ENCODE results near the gene TEK. TPM values are rescaled to one million over a fixed set of nuclear protein-coding genes. Genes with fewer than 3 reads are reported as not detected.

Gene TEK
- total RNA-seq, 1 donor, result 8.3 TPM

GRCh38 chr9:27194401-27195091, 85.5 kb downstream of the TEK start:
- H2AFZ ChIP-seq (ENCODE audit: low read length), result peak overlapping the region; percentile 31
- no peaks in the 10 kb centered on the region for H3K9me3 ChIP-seq (ENCODE audit: low read depth, low read length)
- peak overlapping the region; percentile 56 for H3K27ac ChIP-seq (ENCODE audit: low read depth, low read length)
- peak; percentile 81 for DNase-seq (ENCODE audit: insufficient read length, low spot score, missing footprints)
- peak overlapping the region; percentile 1 for H3K4me3 ChIP-seq (ENCODE audit: insufficient read depth, low read length)
- H3K79me2 ChIP-seq (ENCODE audit: insufficient read depth, low read length), result no peaks in the 10 kb centered on the region
- H4K20me1 ChIP-seq (ENCODE audit: insufficient read depth, low read length), result no peaks in the 10 kb centered on the region
- TF ChIP-seq CTCF (IDR thresholded peaks at IDR 0.05; ENCODE audit: extremely low read depth, low read depth, low read length), result no peak
- H3K4me1 ChIP-seq (ENCODE audit: insufficient read depth, low read length), result peaks cover 19% of the 10 kb centered on the region
- H3K36me3 ChIP-seq (ENCODE audit: insufficient read depth, low read length), result no peaks in the 10 kb centered on the region
- H3K4me2 ChIP-seq (ENCODE audit: insufficient read depth, low read length), result peak overlapping the region; percentile 56
- no peaks in the 10 kb centered on the region for H3K27me3 ChIP-seq (ENCODE audit: insufficient read depth, low read length)

DNA sequence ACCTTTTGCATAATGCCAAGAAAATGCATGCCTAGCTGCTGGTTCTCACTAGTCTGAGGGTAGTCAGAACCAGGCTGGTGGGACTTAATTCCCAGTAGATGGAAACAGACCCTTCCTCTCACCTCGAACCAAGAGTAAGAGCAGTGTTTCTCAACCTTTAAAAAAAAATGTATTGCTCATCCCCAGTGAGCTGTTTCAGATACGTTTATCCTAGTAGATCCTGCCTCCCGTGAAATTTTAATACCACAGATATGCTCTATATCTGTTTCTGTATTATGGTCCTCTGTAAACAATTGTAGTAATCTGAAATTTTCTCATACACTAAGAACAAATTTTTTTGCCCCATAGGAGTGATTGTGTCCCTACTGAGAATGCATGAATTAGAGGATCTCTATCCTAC, 86.2 kb downstream of the TEK start:
- TF ChIP-seq CTCF (IDR thresholded peaks at IDR 0.05; ENCODE audit: extremely low read depth, low read depth, low read length), result no peak
- peaks cover 19% of the 10 kb centered on the region for H3K4me1 ChIP-seq (ENCODE audit: insufficient read depth, low read length)
- H3K4me3 ChIP-seq (ENCODE audit: insufficient read depth, low read length), result no peak overlapping the region
- no peaks in the 10 kb centered on the region for H3K27me3 ChIP-seq (ENCODE audit: insufficient read depth, low read length)
- peak overlapping the region; percentile 56 for H3K4me2 ChIP-seq (ENCODE audit: insufficient read depth, low read length)
- H3K79me2 ChIP-seq (ENCODE audit: insufficient read depth, low read length), result no peaks in the 10 kb centered on the region
- no peaks in the 10 kb centered on the region for H3K9me3 ChIP-seq (ENCODE audit: low read depth, low read length)
- no peak overlapping the region for H2AFZ ChIP-seq (ENCODE audit: low read length)
- H3K36me3 ChIP-seq (ENCODE audit: insufficient read depth, low read length), result no peaks in the 10 kb centered on the region
- no peaks in the 10 kb centered on the region for H4K20me1 ChIP-seq (ENCODE audit: insufficient read depth, low read length)
- no peak for DNase-seq (ENCODE audit: insufficient read length, low spot score, missing footprints)
- peak overlapping the region; percentile 56 for H3K27ac ChIP-seq (ENCODE audit: low read depth, low read length)

DNA sequence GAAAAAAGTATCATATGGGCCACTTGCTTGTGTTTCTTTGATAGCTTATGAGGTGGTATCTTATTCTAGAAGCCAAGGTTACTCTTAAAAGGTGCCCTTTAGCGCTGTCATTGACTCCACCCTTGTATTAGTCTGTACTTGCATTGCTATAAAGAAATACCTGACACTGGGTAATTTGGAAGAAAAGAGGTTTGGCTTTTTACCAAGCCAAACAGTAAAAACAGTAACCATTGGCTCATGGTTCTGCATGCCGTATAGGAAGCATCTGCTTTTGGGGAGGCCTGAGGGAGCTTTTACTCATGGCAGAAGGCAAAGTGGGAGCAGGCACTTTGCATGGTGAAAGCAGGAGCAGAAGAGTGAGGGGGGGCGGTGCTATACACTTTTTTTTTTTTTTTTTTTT, 87.4 kb downstream of the TEK start:
- Histone ChIP-seq H3K27ac (ENCODE audit: low read depth, low read length) (no peak overlapping the region), H3K79me2 (ENCODE audit: insufficient read depth, low read length) (no peaks in the 10 kb centered on the region), H4K20me1 (ENCODE audit: insufficient read depth, low read length) (no peaks in the 10 kb centered on the region), H3K9me3 (ENCODE audit: low read depth, low read length) (no peaks in the 10 kb centered on the region), H3K4me2 (ENCODE audit: insufficient read depth, low read length) (no peak overlapping the region), H3K27me3 (ENCODE audit: insufficient read depth, low read length) (no peaks in the 10 kb centered on the region), H3K4me3 (ENCODE audit: insufficient read depth, low read length) (no peak overlapping the region), H2AFZ (ENCODE audit: low read length) (no peak overlapping the region), H3K36me3 (ENCODE audit: insufficient read depth, low read length) (no peaks in the 10 kb centered on the region), H3K4me1 (ENCODE audit: insufficient read depth, low read length) (peaks cover 19% of the 10 kb centered on the region)
- no peak for DNase-seq (ENCODE audit: insufficient read length, low spot score, missing footprints)
- no peak for TF ChIP-seq CTCF (IDR thresholded peaks at IDR 0.05; ENCODE audit: extremely low read depth, low read depth, low read length)

DNA sequence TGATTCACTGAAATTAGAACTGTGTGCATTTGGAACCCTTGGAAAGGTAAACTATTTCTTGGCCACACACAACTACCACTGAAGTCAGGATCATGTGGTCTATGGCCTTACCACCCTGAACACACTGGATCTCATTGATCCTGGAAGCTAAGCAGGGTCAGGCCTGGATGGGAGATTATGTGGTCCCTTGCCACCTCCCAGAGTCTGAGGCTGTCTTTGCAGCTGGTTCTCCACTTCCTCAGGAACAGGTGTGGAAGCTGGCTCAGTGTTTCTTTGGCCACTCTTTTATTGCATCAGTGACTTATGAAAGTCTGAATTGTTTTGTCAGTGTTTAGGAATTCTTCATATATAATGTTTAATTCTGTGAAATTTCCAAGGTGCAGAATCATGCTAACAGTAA, 89.2 kb downstream of the TEK start:
- H3K27me3 ChIP-seq (ENCODE audit: insufficient read depth, low read length), result no peaks in the 10 kb centered on the region
- no peaks in the 10 kb centered on the region for H3K36me3 ChIP-seq (ENCODE audit: insufficient read depth, low read length)
- no peaks in the 10 kb centered on the region for H4K20me1 ChIP-seq (ENCODE audit: insufficient read depth, low read length)
- H3K4me2 ChIP-seq (ENCODE audit: insufficient read depth, low read length), result no peak overlapping the region
- H3K27ac ChIP-seq (ENCODE audit: low read depth, low read length), result no peak overlapping the region
- no peak for DNase-seq (ENCODE audit: insufficient read length, low spot score, missing footprints)
- H3K4me3 ChIP-seq (ENCODE audit: insufficient read depth, low read length), result no peak overlapping the region
- TF ChIP-seq CTCF (IDR thresholded peaks at IDR 0.05; ENCODE audit: extremely low read depth, low read depth, low read length), result no peak
- H3K4me1 ChIP-seq (ENCODE audit: insufficient read depth, low read length), result peaks cover 16% of the 10 kb centered on the region
- no peaks in the 10 kb centered on the region for H3K79me2 ChIP-seq (ENCODE audit: insufficient read depth, low read length)
- no peak overlapping the region for H2AFZ ChIP-seq (ENCODE audit: low read length)
- no peaks in the 10 kb centered on the region for H3K9me3 ChIP-seq (ENCODE audit: low read depth, low read length)
